Stimulated activated CD4-positive, alpha-beta T cell treated with anti-CD3 and anti-CD28 coated beads, Interleukin-4, amount 100 ng/mL, for 24 hours (primary cell): Measurements from ENCODE around the gene ZC3H12A.
"Not testable (repeated sequence)": the region's sequence is repeated elsewhere in the genome, so short reads cannot be mapped to it uniquely, and the experiment has no call there.

Experiments used
- DNase-seq: peaks from one replicate; pipeline ENCODE4 v3.0.0-alpha.2; 2020

Gene ZC3H12A

DNA sequence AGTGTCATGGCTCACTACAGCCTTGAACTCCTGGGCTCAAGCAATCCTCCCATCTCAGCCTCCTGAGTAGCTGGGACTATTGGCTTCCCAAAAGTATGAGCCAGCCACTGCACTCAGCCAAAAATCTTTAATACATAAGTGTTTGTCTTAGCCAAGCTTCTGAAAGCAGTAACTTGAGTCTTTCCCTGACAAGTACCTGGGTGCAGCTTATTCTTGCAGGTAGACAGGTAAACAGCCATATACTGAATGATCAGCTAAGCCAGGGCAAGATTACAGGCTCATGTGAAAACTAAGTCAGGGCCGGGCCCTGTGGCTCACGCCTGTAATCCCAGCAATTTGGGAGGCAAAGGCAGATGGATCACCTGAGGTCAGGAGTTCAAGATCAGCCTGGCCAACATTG lies 32.4 kb downstream of the ZC3H12A start:
- no peak for DNase-seq

DNA sequence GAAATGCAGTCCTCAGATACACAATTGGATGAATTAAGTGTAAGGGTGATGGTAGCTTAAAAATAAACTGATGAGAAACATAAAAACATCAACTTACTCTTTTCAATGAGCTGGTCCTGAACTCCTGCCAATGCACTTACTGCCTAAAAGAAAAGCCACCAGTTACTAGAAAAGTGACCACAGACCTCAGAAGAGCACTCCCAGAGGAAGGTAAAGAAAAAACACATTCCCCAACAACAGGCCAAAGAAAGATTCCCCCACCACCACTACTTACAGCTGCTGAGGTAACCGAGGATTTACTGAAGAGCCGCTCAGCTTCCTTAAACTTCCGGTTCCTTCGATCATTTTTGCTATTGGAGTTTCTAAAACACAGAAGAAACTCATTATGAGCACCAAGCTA lies 34.8 kb downstream of the ZC3H12A start:
- no peak for DNase-seq

DNA sequence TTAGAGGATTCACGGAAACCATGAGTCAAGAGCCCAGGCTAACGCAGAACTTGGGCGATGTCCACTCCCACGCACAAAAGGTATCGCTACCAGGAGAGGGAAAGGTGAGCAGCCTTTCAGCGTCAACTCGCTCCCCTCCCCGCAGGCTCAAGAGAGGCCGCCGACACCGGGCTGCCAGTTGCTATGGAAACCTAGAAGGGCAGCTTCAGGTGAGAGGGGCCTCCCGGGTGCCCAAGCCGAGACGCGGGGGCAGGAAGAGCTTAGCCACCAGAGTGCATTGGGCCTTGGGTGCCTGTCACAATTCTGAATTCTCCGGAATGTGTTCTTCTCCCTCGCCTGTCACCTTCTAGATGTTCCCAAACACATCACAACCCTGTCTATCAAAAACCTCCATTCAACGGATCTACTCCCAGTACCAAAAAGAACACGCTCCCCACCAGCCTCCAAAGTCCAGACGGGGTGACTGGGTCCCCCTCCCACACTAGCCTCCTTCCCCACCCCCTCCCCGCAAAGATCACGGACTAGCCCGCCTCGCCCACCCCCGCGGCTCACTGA lies 39.5 kb downstream of the ZC3H12A start:
- peak; percentile 75 for DNase-seq

DNA sequence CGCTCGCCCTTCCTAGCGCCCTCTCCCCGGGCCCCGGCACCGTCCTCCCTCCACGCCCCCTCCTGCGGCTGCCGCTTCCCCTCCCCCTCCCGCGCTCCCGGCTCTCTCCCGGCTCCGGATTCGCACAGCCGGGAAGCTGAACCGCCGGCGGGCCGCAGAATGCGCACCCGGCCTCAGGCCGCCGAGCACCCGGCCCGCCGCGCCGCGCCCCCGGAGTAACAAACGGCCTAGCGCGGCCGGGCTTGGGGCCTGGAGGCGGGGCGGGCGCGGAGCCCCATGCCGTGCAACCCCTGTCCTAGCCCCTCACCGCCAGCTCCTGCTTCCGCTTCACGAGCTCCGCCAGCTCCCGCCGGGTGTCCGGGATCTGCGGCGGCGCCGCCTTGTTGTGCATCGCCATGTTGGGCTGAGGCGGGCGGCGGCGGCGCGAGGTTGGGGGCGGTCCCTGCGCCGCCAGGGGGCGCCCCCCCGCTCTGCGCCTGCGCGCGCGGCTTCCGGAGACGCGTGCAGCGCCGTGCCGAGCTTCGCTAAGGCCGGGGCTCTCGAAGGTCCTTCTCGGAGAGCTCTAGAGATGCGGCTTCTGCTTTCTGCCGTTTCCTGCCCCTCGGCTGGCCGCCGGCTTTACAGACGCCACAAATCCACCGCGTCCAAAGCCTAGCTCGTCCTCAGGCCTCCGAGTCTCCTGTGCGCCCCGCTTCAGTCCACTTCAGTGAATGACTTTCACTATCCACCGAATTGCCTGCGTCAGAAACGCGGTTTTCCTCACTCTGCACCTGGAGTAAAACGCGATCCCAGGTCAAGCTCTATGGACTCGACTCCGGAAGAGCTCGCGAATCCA lies 40.2 kb downstream of the ZC3H12A start, which contains the start of gene MEAF6:
Gene MEAF6, minus strand, starts transcription at position 417 of the 835 bp plus-strand sequence. Its CDS starts 20 bp downstream, at position 397.
- DNase-seq, result peak; percentile 81

DNA sequence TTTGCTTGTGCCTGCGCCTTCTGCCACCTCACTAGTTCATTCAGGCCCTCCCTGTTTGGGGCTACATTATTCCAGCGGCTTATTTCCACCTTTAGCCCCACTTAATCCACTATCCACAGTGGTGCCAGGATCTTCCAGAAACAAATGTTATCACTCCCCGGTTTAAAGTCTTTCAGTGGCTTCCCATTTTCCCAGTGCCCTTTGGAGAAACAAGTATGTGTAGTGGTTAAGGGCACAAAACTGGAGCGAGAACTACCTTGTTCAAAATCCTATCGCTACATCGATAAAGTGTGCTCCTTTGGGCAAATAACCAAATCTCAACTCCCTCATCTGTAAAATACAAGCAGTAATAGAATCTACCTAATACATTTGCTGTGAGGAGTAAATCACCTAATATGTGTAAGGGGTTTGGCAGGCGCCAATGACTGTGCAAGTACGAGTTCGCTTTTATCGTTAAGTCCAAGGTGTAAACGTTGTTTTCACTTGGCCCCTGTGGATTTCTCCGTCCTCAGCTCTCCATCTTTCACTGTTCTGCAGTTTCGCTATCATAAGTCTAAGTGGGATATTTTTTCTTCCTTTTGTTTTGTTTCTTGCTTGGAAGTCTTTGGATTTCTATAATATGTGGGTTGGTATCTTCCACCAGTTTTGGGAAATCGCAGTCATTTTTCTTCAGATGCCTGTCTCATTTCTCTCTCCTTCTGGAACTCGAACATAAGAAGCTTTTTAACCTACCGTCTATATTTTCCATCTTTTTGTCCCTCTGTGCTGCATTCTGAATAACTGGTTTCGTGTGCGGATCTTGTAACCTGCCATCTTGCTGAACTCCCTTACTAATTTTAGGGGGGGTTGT lies 41.0 kb downstream of the ZC3H12A start:
- DNase-seq, result no peak

DNA sequence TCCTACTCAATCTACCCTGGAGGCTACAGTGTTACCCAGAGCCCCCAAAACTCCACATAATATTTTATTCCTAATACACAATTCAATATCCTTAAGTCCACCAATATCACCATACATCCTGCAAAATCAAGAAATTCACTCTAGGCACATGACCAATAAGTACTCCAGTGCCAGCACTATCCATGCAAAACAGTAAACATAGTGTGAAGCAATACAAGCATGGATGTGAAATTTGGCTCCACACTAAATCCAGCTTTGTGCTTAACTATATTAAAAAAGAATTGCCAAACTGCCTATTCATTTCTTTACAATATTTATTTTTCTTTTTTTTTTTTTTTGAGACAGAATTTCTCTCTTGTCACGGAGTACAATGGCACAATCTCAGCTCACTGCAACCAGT lies 43.2 kb downstream of the ZC3H12A start:
- no peak for DNase-seq

DNA sequence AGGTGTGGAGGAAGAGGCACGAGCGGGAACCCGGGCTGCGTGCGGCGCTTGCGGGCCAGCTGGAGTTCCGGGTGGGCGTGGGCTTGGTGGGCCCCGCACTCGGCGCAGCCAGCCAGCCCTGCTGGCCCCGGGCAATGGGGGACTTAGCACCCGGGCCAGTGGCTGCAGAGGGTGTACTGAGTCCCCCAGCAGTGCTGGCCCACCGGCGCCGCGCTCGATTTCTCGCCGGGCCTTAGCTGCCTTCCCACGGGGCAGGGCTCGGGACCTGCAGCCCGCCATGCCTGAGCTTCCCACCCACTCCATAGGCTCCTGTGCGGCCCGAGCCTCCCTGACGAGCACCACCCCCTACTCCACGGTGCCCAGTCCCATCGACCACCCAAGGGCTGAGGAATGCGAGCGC lies 43.9 kb downstream of the ZC3H12A start:
- not testable (repeated sequence) for DNase-seq

DNA sequence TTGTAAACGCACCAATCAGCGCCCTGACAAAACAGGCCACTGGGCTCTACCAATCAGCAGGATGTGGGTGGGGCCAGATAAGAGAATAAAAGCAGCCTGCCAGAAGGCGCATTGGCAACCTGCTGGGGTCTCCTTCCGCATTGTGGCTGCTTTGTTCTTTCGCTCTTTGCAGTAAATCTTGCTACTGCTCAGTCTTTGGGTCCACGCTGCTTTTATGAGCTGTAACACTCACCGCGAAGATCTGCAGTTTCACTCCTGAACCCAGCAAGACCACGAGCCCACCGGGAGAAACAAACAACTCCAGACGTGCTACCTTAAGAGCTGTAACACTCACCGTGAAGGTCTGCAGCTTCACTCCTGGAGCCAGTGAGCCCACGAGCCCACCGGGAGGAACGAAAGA lies 44.5 kb downstream of the ZC3H12A start:
- DNase-seq, result peak; percentile 22

DNA sequence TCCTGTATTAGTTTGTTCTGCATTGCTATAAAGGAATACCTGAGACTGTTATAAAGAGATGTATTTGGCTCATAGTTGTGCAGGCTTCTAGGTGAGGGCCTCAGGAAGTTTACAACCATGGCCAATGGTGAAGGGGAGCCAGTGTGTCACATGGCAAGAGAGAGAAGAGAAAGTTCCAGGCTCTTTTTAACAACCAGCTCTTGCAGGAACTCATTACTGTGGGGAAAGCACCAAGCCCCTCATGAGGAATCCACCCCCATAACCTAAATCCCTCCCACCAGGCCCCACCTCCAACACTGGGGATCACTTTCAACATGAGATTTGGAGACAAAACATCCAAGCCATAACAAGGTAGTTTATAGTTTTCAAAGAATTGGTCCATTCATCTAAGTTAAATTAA lies 45.2 kb downstream of the ZC3H12A start:
- no peak for DNase-seq

DNA sequence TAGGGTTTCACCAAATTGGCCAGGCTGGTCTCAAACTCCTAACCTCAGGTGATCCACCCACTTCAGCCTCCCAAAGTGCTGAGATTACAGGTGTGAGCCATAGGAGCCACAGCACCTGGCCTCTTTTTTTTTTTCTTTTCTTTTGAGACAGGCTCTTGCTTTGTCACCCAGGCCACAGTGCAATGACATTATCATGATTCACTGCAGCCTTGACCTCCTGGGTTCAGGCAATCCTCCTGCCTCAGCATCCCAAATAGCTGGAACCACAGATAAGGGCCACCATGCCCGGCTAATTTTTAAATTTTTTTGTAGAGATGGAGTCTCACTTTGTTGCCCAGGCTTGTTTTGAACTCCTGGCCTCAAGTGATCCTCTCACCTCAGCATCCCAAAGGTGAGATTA lies 55.5 kb downstream of the ZC3H12A start:
- not testable (repeated sequence) for DNase-seq

DNA sequence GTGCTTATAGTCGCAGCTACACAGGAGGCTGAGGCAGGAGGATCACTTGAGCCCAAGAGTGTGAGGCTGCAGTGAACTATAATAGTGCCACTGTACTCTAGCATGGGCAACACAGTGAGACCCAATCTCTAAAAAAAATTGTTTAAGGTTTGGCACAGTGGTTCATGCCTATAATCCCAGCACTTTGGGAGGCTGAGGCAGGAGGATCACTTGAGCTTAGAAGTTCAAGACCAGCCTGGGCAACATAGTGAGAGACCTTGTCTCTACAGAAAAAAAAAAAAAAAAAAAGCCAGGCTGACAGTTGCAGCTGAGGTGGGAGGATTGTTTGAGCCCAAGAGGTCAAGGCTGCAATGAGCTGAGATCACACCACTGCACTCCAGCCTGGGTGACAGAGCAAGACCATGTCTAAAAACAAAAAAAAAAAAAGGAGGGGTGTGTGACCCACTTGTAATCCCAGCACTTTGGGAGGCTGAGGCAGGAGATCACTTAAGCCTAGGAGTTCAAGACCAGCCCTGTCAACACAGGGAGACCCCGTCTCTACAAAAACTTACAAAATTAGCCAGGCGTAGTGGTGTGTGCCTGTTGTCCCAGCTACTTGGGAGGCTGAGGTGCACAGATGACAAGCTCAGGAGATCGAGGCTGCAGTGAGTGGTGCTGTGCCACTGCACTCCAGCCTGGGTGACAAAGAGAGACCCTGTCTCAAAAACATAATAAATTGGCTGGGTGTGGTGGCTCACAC lies 58.2 kb downstream of the ZC3H12A start:
- DNase-seq, result not testable (repeated sequence)

DNA sequence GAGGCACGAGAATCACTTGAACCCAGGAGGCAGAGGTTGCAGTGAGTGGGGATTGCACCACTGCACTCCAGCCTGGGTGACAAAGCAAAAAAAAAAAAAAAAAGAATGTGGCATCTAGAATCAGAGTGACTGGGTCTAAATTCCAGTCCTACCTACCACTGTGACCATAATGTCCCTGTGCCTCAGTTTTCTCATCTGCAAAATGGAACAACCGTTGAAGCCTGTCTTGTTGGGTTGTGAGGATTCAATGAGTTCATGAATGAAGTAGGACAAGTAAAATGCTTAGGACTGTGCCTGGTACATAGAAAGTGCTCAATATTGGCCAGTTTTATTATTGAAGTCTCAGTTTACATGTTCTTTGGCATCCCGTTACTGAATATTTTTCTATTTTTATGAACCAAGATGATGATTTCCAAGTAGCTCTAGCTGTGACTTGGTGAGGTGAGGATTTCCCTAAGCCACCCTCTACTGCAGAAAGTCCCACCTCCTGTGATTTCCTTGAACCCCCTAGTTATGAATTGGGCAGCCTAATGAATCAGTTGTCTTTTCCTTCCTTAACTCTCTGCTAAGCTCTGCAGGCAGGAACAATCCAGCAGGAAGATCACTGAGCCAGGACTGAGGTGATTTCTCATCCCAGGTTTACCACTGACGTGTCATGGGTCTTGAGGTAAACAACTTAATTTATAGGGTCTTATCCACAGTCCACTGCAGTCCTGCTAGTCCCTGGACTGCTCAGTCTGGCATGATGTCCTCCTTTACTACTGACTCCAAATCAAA lies 59.1 kb downstream of the ZC3H12A start:
- DNase-seq, result no peak
